ENCODE results near the gene AJUBA.
A peak's percentile ranks its signal among the peaks of the same experiment; 100 is the strongest.

Gene AJUBA

DNA sequence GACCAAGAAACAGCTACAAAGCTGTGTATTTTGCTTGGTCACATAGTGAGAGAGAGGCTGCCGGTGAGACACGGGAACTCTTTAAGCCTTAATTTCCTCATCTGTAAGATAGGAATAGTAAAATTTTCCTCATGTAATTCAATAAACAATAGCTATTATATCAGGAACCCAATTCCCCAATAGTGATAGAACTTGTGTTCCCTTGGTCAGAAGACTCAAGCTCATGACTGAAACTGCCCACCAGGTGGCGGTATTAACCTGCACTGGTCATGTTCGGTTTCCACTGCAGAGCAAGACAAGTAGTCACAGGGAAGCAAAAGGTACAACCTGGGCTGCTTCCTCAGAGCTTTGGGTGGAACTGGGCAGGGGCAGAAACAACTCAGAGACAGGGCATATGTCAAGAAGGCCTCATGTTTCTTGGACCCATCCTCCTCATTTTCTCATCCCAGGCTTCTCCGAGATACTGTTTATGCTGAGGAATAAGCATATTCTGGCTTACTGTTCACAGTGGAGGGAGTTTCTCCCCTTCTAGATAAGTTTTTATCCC lies 4.2 kb upstream of the AJUBA start:
- Histone ChIP-seq H3K9me3 (ENCODE audit: control insufficient read depth, low read depth, low read length) (no peaks in the 10 kb centered on the region), H3K27me3 (ENCODE audit: control insufficient read depth, insufficient read depth, low read length) (no peaks in the 10 kb centered on the region), H3K36me3 (ENCODE audit: control insufficient read depth, low read depth, low read length) (no peaks in the 10 kb centered on the region), H3K27ac (ENCODE audit: low read length) (no peak overlapping the region), H3K4me3 (ENCODE audit: low read length) (no peak overlapping the region), H3K9ac (ENCODE audit: low read length) (no peak overlapping the region), H3K4me1 (ENCODE audit: control insufficient read depth, low read depth, low read length) (no peaks in the 10 kb centered on the region)

DNA sequence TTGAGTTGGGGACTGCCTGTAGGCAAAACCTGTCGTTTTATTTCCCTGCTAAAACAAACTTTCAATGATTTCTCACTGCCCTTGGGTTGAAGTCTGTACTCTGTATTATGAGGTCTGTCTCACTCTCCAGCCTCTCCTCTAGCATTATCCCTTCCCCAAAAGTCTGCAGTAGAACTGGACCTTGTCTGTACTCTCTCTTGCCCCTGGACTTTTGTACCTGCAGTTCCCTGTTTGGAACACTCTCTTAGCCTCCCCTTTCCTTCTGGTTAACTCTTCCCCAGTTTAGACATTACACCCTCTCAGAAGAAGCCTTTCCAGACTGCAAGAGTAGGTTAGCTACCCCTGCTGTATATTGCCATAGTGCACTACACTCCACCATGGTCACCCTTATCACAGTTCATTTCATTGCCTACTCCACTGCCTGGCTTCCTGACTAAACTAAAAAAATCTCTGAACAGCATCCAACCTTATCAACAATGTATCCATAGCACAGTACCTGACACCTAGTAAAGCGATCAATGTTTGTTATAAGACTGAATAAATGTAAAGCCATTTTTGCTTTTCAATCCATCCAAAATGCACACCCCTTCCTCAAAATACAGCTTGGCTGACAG lies 3.6 kb upstream of the AJUBA start:
- Histone ChIP-seq H3K36me3 (ENCODE audit: control insufficient read depth, low read depth, low read length) (no peaks in the 10 kb centered on the region), H3K9me3 (ENCODE audit: control insufficient read depth, low read depth, low read length) (no peaks in the 10 kb centered on the region), H3K27me3 (ENCODE audit: control insufficient read depth, insufficient read depth, low read length) (peaks cover 3% of the 10 kb centered on the region), H3K27ac (ENCODE audit: low read length) (no peak overlapping the region), H3K4me3 (ENCODE audit: low read length) (no peak overlapping the region), H3K9ac (ENCODE audit: low read length) (no peak overlapping the region), H3K4me1 (ENCODE audit: control insufficient read depth, low read depth, low read length) (no peaks in the 10 kb centered on the region)

DNA sequence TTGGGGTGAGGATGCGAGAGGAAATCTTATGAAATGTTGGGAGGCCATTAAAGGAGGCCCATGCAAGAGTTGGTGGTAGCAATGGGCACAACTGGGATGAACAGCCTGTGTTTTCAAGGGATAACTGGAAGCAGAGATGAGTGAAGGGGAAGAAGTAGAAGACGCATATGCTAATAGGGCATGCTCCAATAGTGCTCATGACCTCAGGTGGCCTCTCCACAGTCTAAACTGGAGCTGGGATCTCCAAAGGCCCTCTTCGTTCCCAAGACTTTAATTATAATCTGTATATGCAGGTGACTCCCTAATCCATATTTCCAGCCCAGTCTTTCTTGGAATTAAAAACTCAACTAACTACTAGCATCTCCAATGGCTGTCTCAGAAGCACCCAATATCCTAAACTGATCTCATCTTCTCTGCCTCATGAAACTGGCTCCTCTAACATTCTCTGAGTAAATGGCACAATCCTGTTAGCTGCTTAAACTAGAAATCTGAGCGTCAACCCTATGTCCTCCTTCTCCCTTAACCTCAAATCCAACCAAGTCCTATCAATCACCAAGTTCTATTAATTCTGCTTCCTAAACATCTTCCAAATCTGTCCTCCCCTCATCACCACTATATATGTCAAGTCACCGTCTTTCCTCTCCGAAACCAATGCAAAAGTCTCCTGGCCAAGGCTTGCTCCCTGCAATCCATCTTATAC lies 2.8 kb upstream of the AJUBA start:
- Histone ChIP-seq H3K27ac (ENCODE audit: low read length) (no peak overlapping the region), H3K4me1 (ENCODE audit: control insufficient read depth, low read depth, low read length) (peaks cover 3% of the 10 kb centered on the region), H3K27me3 (ENCODE audit: control insufficient read depth, insufficient read depth, low read length) (peaks cover 4% of the 10 kb centered on the region), H3K36me3 (ENCODE audit: control insufficient read depth, low read depth, low read length) (no peaks in the 10 kb centered on the region), H3K4me3 (ENCODE audit: low read length) (no peak overlapping the region), H3K9me3 (ENCODE audit: control insufficient read depth, low read depth, low read length) (no peaks in the 10 kb centered on the region), H3K9ac (ENCODE audit: low read length) (no peak overlapping the region)

- Histone ChIP-seq H3K9ac (ENCODE audit: low read length) (peak overlapping the region; percentile 71), H3K36me3 (ENCODE audit: control insufficient read depth, low read depth, low read length) (peaks cover 16% of the 10 kb centered on the region), H3K4me1 (ENCODE audit: control insufficient read depth, low read depth, low read length) (peaks cover 33% of the 10 kb centered on the region), H3K9me3 (ENCODE audit: control insufficient read depth, low read depth, low read length) (no peaks in the 10 kb centered on the region), H3K27ac (ENCODE audit: low read length) (no peak overlapping the region), H3K4me3 (ENCODE audit: low read length) (peak overlapping the region; percentile 75), H3K27me3 (ENCODE audit: control insufficient read depth, insufficient read depth, low read length) (peaks cover 4% of the 10 kb centered on the region)
Measured at GRCh38 chr14:22981876-22982476, 375 bp downstream of the AJUBA start.

DNA sequence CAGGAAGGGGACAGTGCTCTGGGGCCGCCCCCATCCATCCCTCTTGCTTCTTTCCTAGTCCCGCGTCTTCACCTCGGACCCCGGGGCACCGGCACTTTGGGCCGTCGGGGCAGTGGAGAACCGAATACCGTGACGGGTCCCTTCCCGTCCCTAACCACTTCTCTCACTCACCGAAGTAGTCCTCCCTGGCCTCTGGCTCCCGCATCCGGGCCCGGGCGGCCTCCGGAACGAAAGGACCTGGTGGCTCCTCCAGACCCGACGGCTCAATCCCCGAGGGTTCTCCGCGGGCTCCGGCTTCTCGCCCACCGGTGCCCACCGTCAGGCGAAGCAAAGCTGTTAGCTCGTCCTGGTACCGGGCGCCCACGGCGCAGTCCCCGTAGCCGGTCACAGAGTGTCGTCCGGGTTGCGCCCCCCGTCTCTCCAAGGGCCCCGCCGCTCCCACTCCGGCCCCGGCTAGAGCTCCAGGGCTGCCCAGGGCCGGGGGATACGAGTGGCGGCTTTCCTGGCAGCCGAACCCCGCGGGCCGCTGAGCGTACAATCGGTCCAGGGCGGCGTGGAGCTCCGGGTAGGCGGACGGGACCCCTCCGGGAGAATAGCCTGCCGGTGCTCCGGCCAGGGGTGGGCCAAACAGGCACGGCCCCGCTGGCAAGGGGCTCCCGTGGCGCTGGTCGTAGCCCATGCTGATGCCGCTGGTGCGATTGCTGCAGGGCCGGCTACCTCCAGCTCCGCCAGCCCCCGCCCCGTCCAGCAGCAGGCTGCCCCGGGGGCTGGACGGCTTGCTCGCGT lies 1.1 kb downstream of the AJUBA start:
- Histone ChIP-seq H3K27ac (ENCODE audit: low read length) (no peak overlapping the region), H3K9ac (ENCODE audit: low read length) (peak overlapping the region; percentile 71), H3K27me3 (ENCODE audit: control insufficient read depth, insufficient read depth, low read length) (peaks cover 4% of the 10 kb centered on the region), H3K9me3 (ENCODE audit: control insufficient read depth, low read depth, low read length) (no peaks in the 10 kb centered on the region), H3K4me3 (ENCODE audit: low read length) (peak overlapping the region; percentile 75), H3K36me3 (ENCODE audit: control insufficient read depth, low read depth, low read length) (peaks cover 22% of the 10 kb centered on the region), H3K4me1 (ENCODE audit: control insufficient read depth, low read depth, low read length) (peaks cover 39% of the 10 kb centered on the region)

DNA sequence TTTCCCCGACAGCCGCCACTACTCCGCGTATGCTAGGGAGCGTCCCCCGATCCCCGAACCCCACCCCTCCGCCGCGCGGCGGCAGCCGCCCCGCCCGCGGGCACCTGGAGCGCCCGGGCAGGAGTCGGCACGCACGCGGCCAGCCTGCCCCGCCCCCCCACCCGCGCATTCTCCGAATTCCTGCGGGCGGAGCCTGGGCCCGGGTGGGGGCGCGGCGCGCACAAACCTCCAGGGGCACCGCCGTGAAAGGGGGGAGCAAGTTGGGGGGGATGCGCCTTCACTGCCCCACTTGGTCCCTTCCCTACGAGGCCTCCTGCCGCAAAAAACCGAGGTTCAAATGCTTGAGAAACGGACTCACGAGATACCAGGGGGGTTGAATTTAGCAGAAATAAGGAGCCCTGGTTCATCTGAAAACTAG lies 1.7 kb downstream of the AJUBA start:
- H3K36me3 ChIP-seq (ENCODE audit: control insufficient read depth, low read depth, low read length) = peaks cover 27% of the 10 kb centered on the region
- no peak overlapping the region for H3K27ac ChIP-seq (ENCODE audit: low read length)
- H3K27me3 ChIP-seq (ENCODE audit: control insufficient read depth, insufficient read depth, low read length) = peaks cover 4% of the 10 kb centered on the region
- H3K9me3 ChIP-seq (ENCODE audit: control insufficient read depth, low read depth, low read length) = no peaks in the 10 kb centered on the region
- H3K9ac ChIP-seq (ENCODE audit: low read length) = peak overlapping the region; percentile 71
- H3K4me3 ChIP-seq (ENCODE audit: low read length) = peak overlapping the region; percentile 75
- peaks cover 42% of the 10 kb centered on the region for H3K4me1 ChIP-seq (ENCODE audit: control insufficient read depth, low read depth, low read length)

GRCh38 chr14:22979748-22980392 lies 2.5 kb downstream of the AJUBA start:
- Histone ChIP-seq H3K4me1 (ENCODE audit: control insufficient read depth, low read depth, low read length) (peaks cover 42% of the 10 kb centered on the region), H3K36me3 (ENCODE audit: control insufficient read depth, low read depth, low read length) (peaks cover 33% of the 10 kb centered on the region), H3K27ac (ENCODE audit: low read length) (no peak overlapping the region), H3K4me3 (ENCODE audit: low read length) (peak overlapping the region; percentile 75), H3K9ac (ENCODE audit: low read length) (peak overlapping the region; percentile 53), H3K9me3 (ENCODE audit: control insufficient read depth, low read depth, low read length) (no peaks in the 10 kb centered on the region), H3K27me3 (ENCODE audit: control insufficient read depth, insufficient read depth, low read length) (peaks cover 4% of the 10 kb centered on the region)

- H3K27ac ChIP-seq (ENCODE audit: low read length) = no peak overlapping the region
- H3K27me3 ChIP-seq (ENCODE audit: control insufficient read depth, insufficient read depth, low read length) = peaks cover 4% of the 10 kb centered on the region
- peaks cover 42% of the 10 kb centered on the region for H3K4me1 ChIP-seq (ENCODE audit: control insufficient read depth, low read depth, low read length)
- no peak overlapping the region for H3K9ac ChIP-seq (ENCODE audit: low read length)
- peak overlapping the region; percentile 75 for H3K4me3 ChIP-seq (ENCODE audit: low read length)
- H3K9me3 ChIP-seq (ENCODE audit: control insufficient read depth, low read depth, low read length) = no peaks in the 10 kb centered on the region
- H3K36me3 ChIP-seq (ENCODE audit: control insufficient read depth, low read depth, low read length) = peaks cover 40% of the 10 kb centered on the region
Measured at GRCh38 chr14:22978981-22979671, 3.2 kb downstream of the AJUBA start.

DNA sequence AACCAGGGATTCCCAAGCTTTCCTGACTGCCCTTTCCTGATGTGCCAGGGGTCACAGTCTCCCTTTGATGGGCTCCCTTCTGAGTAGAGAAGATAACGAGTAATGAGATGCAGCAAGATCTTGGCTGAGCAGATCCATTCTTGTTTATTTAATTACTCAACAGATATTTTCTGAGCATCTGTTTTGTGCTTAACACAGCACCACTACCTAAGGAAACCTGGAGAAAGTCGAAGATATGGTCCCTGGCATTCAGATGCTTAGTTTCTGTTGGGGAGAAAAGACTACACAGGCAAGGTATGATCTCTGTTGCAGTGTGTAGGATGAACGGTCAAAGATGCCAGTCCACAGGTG lies 3.9 kb downstream of the AJUBA start:
- Histone ChIP-seq H3K9me3 (ENCODE audit: control insufficient read depth, low read depth, low read length) (no peaks in the 10 kb centered on the region), H3K27ac (ENCODE audit: low read length) (peak overlapping the region; percentile 44), H3K36me3 (ENCODE audit: control insufficient read depth, low read depth, low read length) (peaks cover 44% of the 10 kb centered on the region), H3K27me3 (ENCODE audit: control insufficient read depth, insufficient read depth, low read length) (peaks cover 4% of the 10 kb centered on the region), H3K9ac (ENCODE audit: low read length) (peak overlapping the region; percentile 2), H3K4me1 (ENCODE audit: control insufficient read depth, low read depth, low read length) (peaks cover 42% of the 10 kb centered on the region), H3K4me3 (ENCODE audit: low read length) (peak overlapping the region; percentile 37)

DNA sequence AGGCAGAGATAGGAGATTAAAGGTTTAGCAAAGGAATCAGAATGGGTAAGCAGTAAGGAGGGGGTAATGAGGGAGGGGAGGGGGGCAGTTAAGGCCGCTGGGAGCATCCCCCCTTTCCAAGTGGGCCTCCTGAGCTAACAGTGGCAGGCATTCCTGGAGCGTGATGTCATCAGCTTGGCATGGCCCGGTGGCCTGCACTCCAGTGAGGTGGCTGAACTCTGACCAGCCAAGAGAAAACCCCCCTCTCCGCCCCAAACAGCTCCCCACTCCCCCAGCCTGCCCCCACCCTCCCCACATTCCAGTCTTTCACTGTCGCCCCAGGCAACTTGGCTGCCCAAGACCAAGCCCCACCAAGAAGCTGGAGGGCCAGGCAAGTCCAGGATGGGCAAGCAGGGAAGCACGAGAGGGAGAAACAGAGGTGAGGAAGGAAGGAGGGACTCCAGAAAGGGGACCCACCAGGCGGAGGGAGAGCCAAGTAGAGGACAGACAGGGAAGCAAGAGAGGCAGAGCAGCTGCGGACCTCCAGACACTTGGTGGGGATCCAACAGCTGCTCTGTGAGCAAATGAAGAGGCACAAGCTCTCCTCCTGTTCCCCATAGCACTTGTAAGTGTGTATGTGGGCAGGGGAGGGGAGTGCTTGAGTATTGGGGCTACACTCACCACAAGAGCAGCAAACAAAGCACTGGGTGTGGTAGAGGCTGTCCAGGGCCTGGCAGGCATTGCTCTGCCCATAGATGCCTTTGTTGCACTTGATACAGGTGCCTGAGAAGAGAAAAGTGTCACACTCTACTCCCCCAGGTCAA lies 4.5 kb downstream of the AJUBA start:
- H3K4me3 ChIP-seq (ENCODE audit: low read length) = peak overlapping the region; percentile 39
- no peaks in the 10 kb centered on the region for H3K9me3 ChIP-seq (ENCODE audit: control insufficient read depth, low read depth, low read length)
- peaks cover 4% of the 10 kb centered on the region for H3K27me3 ChIP-seq (ENCODE audit: control insufficient read depth, insufficient read depth, low read length)
- H3K27ac ChIP-seq (ENCODE audit: low read length) = peak overlapping the region; percentile 77
- peak overlapping the region; percentile 41 for H3K9ac ChIP-seq (ENCODE audit: low read length)
- peaks cover 50% of the 10 kb centered on the region for H3K36me3 ChIP-seq (ENCODE audit: control insufficient read depth, low read depth, low read length)
- peaks cover 42% of the 10 kb centered on the region for H3K4me1 ChIP-seq (ENCODE audit: control insufficient read depth, low read depth, low read length)
